ENCODE results near the gene NR5A1. TPM values are rescaled to one million over a fixed set of nuclear protein-coding genes. Genes with fewer than 3 reads are reported as not detected.

NR5A1 gene
- total RNA-seq, 2 donors from 2014 or later = not detected

DNA sequence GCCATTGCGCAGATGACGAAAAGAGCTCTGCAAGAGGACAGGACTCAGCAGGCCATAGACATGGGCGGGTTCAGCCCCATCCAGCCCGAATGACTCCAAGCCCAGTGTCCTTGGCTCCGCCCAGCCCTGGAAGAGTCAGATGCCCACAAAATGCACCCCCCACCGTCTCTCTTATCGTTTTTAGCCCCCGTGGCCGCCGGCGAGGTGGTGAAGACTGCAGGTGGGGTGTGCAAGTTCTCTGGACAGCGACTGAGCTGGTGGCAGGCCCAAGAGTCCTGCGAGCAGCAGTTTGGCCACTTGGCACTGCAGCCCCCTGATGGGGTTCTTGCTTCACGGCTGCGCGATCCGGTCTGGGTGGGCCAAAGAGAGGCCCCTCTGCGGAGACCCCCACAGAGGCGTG, 54.9 kb downstream of the NR5A1 start:
- intact Hi-C loops (cut with DNase I, micrococcal nuclease) = no loop called here
- ATAC-seq (no peak), DNase-seq (no peak)

GRCh38 chr9:124450931-124451661, 56.1 kb downstream of the NR5A1 start:
- intact Hi-C loops (cut with DNase I, micrococcal nuclease) = no loop called here
- ATAC-seq (no peak), DNase-seq (no peak)

GRCh38 chr9:124450241-124450924, 56.8 kb downstream of the NR5A1 start, which contains the start of gene ADGRD2:
ADGRD2 (plus strand) TSS chr9:124450451; CDS start chr9:124451667, 1,216 bp downstream.
- intact Hi-C loops (cut with DNase I, micrococcal nuclease) = no loop called here
- no peak for ATAC-seq

GRCh38 chr9:124449381-124450151, 57.6 kb downstream of the NR5A1 start:
- no peak for ATAC-seq
- no peak for DNase-seq

More at GRCh38 chr9:124450241-124450924, 56.8 kb downstream of the NR5A1 start, which contains the start of gene ADGRD2:
- no peak for DNase-seq

GRCh38 chr9:124448019-124448418, 59.2 kb downstream of the NR5A1 start:
- no peak for ATAC-seq
- intact Hi-C loops (cut with DNase I, micrococcal nuclease) = no loop called here
- DNase-seq = no peak

More at GRCh38 chr9:124449381-124450151, 57.6 kb downstream of the NR5A1 start:
- intact Hi-C loops (cut with DNase I, micrococcal nuclease) = no loop called here

DNA sequence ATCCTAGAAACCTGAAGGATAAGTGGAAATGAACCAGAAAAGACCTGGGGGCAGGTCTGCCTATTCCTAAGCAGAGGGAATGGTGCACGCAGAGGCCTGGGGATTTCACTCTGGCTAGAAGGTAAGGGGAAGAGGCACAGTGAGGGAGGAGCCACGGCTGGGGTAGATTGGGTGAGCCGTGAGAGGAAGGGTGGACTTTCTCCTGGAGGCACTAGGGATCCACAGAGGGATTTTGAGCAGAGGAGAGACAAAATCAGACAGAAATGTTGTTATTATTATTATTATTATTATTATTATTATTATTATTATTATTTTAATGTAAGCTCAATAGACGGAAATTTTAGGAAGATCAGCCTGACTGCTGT, 59.9 kb downstream of the NR5A1 start:
- DNase-seq (no peak), ATAC-seq (no peak)
- intact Hi-C loops (cut with DNase I, micrococcal nuclease) = no loop called here

DNA sequence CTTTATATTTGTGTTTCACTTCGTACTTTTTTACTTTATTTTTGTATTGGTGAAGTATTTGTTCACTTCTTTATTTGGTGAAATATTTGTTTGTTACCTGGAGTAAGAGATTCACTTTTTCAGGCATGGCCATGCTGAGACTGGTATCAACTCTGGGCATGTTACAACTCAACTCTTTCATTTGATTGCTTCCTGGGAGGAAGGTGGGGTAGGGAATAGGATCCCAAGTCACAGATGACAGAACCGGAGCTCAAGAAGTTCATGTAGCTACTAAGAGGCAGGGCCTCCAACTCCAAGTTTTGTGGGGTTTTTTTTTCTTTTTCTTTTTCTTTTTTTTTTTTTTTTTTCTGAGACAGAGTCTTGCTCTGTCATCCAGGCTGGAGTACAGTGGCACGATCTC, 63.0 kb downstream of the NR5A1 start:
- DNase-seq (no peak), ATAC-seq (no peak)
- intact Hi-C loops (cut with DNase I, micrococcal nuclease) = no loop called here

GRCh38 chr9:124443625-124444024, 63.6 kb downstream of the NR5A1 start:
- DNase-seq = no peak
- intact Hi-C loops (cut with DNase I, micrococcal nuclease) = no loop called here
- ATAC-seq = no peak

DNA sequence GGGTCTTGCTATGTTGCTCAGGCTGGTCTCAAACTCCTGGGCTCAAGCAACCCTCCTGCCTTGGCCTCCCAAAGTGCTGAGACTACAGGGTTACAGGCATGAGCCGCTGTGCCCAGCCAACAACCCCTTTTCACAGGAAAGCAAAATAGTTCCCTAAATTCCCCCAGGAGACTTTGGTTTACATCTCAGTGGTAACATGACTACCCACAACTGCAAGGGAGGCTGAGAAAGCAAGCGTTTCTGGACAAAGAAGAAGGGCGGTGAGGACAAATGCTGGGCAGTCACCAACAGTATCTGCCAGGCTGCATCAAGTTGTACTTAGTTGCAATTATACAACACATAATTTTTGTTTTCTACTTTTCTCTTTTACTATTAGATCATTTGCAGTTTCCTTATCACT, 64.4 kb downstream of the NR5A1 start:
- DNase-seq = no peak
- intact Hi-C loops (cut with DNase I, micrococcal nuclease) = no loop called here
- ATAC-seq = no peak

DNA sequence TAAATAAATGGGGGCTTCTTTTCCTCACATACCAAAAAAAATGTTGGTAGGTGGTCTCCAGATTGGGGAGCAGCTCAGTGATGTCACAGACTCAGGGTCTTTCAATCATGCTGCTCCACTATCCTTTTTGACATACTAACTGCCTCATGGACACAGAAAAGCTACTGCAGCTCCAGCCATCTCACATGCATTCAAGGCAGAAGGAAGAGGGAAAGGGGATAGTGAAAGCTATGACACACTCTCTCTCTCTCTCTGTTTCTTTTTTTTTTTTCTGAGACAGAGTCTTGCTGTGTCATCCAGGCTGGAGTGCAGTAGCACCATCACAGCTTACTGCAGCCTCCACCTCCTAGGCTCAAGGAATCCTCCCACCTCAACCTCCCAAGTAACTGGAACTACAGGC, 64.8 kb downstream of the NR5A1 start:
- no peak for ATAC-seq
- intact Hi-C loops (cut with DNase I, micrococcal nuclease) = no loop called here
- no peak for DNase-seq

DNA sequence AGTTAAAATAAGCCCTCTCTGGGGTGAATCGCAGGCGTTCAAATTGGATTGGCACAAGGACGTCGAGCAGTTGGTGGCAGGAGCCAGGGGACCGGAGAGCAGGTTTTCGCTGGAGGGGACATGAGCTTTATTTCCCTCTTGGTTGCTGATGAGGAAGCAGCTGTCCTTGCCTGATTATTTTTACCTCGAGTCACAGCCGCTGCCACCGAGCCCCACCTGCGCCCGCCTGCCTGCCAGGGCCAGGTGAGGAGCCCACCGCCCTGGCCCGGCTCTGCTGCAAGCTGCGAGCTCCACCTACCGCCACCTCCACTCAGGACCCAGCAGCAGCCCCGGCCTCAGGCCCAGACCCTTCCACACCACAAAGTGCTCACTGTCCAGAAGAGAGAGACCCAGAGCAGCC, 65.9 kb downstream of the NR5A1 start:
- DNase-seq = no peak
- no peak for ATAC-seq
- intact Hi-C loops (cut with DNase I, micrococcal nuclease) = no loop called here

DNA sequence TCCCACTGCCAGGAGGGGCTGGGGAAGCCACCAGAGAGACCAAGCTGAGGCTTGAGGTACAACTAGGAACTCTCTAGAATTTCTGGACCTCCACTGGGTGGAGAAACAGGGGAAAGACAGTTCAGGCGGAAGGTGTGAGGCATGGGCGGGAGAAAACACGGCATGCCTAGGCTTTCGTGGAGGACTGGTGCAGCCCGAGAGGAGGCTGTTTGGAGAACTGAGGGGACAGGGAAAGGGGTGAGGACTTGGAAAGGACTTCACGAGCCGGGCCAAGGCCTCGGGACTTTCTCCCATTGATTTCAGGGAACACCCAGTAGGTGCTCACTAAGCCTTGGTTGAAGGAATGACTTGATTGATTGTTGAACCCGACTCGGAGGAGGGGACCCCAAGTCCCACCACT, 66.4 kb downstream of the NR5A1 start:
- DNase-seq = no peak
- ATAC-seq = no peak
- intact Hi-C loops (cut with DNase I, micrococcal nuclease) = no loop called here

- DNase-seq (no peak), ATAC-seq (no peak)
- intact Hi-C loops (cut with DNase I, micrococcal nuclease) = no loop called here
Observed at GRCh38 chr9:124439686-124440243, 67.4 kb downstream of the NR5A1 start.

GRCh38 chr9:124439086-124439485, 68.1 kb downstream of the NR5A1 start:
- no peak for ATAC-seq
- intact Hi-C loops (cut with DNase I, micrococcal nuclease) = no loop called here
- DNase-seq = no peak

GRCh38 chr9:124438091-124438490, 69.1 kb downstream of the NR5A1 start:
- ATAC-seq (no peak), DNase-seq (no peak)
- intact Hi-C loops (cut with DNase I, micrococcal nuclease) = no loop called here

GRCh38 chr9:124437086-124437485, 70.1 kb downstream of the NR5A1 start:
- DNase-seq (no peak), ATAC-seq (no peak)
- intact Hi-C loops (cut with DNase I, micrococcal nuclease) = no loop called here

GRCh38 chr9:124436320-124436719, 70.9 kb downstream of the NR5A1 start:
- intact Hi-C loops (cut with DNase I, micrococcal nuclease) = no loop called here
- ATAC-seq = no peak

More at GRCh38 chr9:124436320-124436719, 70.9 kb downstream of the NR5A1 start:
- no peak for DNase-seq

Data from left colon (tissue), 2 donors.